ENCODE measurements around the gene CNTN2.

DNA sequence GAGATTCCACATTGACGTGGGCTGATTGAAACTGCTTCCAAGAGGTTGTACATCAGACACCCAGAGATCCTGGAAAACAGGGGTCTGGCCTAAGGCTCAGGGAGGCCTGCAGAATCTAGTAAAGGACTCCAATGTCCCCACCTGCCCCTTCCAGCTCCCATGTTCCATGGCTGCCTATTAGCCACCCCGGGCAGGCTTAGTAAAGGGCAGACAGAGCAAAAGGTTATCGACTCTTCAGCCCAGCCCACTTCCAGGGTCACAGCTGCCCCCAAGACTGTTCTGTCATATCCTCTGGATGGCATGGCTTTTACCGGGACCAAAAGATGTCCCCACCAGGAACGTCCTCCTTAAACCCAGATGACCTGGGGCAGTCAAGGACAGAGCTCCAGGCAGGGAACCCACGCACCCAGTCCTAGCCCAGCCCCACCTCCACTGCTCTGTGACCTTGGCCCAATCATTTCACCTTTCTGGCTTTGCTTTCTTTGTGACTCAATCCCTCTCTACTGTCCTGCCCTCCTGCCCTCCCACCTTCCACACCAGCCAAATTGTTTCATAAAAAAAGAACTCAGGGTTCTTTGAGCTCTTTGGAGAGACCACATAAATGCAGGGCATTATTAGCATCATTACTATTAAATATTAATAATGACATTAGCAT, 4.8 kb upstream of the CNTN2 start:
- TF ChIP-seq, protein P1, sequence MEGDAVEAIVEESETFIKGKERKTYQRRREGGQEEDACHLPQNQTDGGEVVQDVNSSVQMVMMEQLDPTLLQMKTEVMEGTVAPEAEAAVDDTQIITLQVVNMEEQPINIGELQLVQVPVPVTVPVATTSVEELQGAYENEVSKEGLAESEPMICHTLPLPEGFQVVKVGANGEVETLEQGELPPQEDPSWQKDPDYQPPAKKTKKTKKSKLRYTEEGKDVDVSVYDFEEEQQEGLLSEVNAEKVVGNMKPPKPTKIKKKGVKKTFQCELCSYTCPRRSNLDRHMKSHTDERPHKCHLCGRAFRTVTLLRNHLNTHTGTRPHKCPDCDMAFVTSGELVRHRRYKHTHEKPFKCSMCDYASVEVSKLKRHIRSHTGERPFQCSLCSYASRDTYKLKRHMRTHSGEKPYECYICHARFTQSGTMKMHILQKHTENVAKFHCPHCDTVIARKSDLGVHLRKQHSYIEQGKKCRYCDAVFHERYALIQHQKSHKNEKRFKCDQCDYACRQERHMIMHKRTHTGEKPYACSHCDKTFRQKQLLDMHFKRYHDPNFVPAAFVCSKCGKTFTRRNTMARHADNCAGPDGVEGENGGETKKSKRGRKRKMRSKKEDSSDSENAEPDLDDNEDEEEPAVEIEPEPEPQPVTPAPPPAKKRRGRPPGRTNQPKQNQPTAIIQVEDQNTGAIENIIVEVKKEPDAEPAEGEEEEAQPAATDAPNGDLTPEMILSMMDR (IDR thresholded peaks at IDR 0.05; ENCODE audit: low read length) = no peak
- TF ChIP-seq EZH2 (optimal IDR thresholded peaks at IDR 0.05; ENCODE audit: low read depth, low read length) = no peak
- no peak for TF ChIP-seq EZH2phosphoT487 (IDR thresholded peaks at IDR 0.05; ENCODE audit: low read length)

All from MM.1S (cell line).